PC-3 (cell line): ENCODE measurements around the gene NTM.

Experiments
- EZH2 ChIP-seq: fragments of 300-600 bp; sonication (generic); IDR thresholded peaks from one replicate; pipeline ENCODE4 v1.6.1; 2017; ENCODE audit warnings: antibody characterized with exemption, mild to moderate bottlenecking, low read length; ENCODE audit not compliant: unreplicated experiment
- TF ChIP-seq, protein P1 (sequence below): fragments of 300-600 bp; sonication (generic); conservative IDR thresholded peaks from 2 replicates; pipeline ENCODE4 v1.5.1; 2017; ENCODE audit warnings: antibody characterized with exemption, low read depth, mild to moderate bottlenecking, low read length

DNA sequence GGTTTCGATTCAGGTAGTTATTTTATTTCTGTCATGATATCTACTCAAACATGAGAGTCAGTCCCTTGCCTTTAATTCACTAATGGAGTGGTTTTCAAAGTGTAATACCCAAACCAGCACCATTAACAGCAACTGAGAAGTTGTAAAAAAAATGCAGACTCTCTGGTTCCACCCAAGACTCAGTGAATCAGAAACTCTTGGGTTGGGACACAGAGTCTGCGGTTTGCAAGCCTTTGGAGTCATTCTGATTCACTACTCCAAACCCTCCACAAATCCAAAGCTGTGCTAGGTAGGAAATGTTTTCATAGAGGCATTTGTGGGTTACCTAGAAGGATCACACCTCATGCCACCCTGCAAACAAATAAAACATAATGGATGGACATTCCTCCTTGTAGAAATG lies 340.1 kb downstream of the NTM start:
- TF ChIP-seq, protein P1, sequence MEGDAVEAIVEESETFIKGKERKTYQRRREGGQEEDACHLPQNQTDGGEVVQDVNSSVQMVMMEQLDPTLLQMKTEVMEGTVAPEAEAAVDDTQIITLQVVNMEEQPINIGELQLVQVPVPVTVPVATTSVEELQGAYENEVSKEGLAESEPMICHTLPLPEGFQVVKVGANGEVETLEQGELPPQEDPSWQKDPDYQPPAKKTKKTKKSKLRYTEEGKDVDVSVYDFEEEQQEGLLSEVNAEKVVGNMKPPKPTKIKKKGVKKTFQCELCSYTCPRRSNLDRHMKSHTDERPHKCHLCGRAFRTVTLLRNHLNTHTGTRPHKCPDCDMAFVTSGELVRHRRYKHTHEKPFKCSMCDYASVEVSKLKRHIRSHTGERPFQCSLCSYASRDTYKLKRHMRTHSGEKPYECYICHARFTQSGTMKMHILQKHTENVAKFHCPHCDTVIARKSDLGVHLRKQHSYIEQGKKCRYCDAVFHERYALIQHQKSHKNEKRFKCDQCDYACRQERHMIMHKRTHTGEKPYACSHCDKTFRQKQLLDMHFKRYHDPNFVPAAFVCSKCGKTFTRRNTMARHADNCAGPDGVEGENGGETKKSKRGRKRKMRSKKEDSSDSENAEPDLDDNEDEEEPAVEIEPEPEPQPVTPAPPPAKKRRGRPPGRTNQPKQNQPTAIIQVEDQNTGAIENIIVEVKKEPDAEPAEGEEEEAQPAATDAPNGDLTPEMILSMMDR = no peak
- TF ChIP-seq EZH2 = no peak
